SK-N-SH (cell line): ENCODE measurements around the gene NPC2. TPM values are rescaled to one million over a fixed set of nuclear protein-coding genes. Genes with fewer than 3 reads are reported as not detected.

Experiments used
- CTCF ChIA-PET: fragments of 300-600, 350-600 bp; formaldehyde crosslinking; extraction: SDS; loops from one replicate; lab custom pipeline; 2021; lab: Yijun Ruan, JAX
- POLR2A ChIA-PET: fragments of 350-600 bp; sonication (Branson Sonifier 250); formaldehyde crosslinking; extraction: SDS; loops from one replicate; lab custom pipeline; 2020; ENCODE audit warnings: antibody characterized with exemption, inconsistent platforms; lab: Yijun Ruan, JAX
- DNase-seq: peaks from one replicate; pipeline ENCODE4 v3.0.0; 2012
- H2AFZ ChIP-seq: fragments of 200-600 bp; sonication (generic); 2 replicates; pipeline ENCODE4 v1.8.1; 2016; ENCODE audit warnings: antibody characterized with exemption, mild to moderate bottlenecking, low read depth
- H3F3A ChIP-seq: fragments of 200-600 bp; sonication (generic); replicated peaks from 2 replicates; pipeline ENCODE3; 2016; ENCODE audit warnings: antibody characterized with exemption, mild to moderate bottlenecking; ENCODE audit not compliant: insufficient read depth
- H3K27ac ChIP-seq, 2 experiments: fragments of 200-500 bp in 1 of 2; fragments of 200-600 bp in 1 of 2; sonication (Bioruptor generic) in 1 of 2; sonication (generic), shearing (Covaris generic) in 1 of 2; 2 replicates each; pipeline versions ENCODE4 v1.5.1 to v1.6.1; 2014 to 2016; ENCODE audit warnings: low read depth in 2 of 2, inconsistent platforms in 1 of 2, low read length in 1 of 2, mild to moderate bottlenecking in 1 of 2, mixed read lengths in 1 of 2
- H3K27me3 ChIP-seq: fragments of 200-600 bp; sonication (generic), shearing (Covaris generic); 2 replicates; pipeline ENCODE4 v1.6.1; 2016; ENCODE audit warnings: mixed run types; ENCODE audit not compliant: insufficient read depth
- H3K36me3 ChIP-seq, 2 experiments: fragments of 200-500 bp in 1 of 2; fragments of 200-600 bp in 1 of 2; sonication (Bioruptor generic) in 1 of 2; sonication (generic) in 1 of 2; replicated peaks in 1 of 2; 2 replicates each; pipeline versions ENCODE3 to v1.5.1; 2014 to 2016; ENCODE audit warnings: low read length in 1 of 2, mild to moderate bottlenecking in 1 of 2; ENCODE audit not compliant: insufficient read depth in 2 of 2, control insufficient read depth in 1 of 2
- H3K4me1 ChIP-seq, 2 experiments: fragments of 200-500 bp in 1 of 2; fragments of 200-600 bp in 1 of 2; sonication (Bioruptor generic) in 1 of 2; sonication (generic), shearing (Covaris generic) in 1 of 2; 2 replicates each; pipeline versions ENCODE4 v1.5.1 to v1.6.1; 2014 to 2016; ENCODE audit warnings: low read depth in 1 of 2, low read length in 1 of 2, mixed run types in 1 of 2; ENCODE audit not compliant: insufficient read depth in 2 of 2, control insufficient read depth in 1 of 2
- H3K4me2 ChIP-seq: fragments of 200-600 bp; sonication (generic), shearing (Covaris generic); 2 replicates; pipeline ENCODE4 v1.6.1; 2017; ENCODE audit warnings: mixed run types
- H3K4me3 ChIP-seq, 2 experiments: fragments of 200-500 bp in 1 of 2; fragments of 200-600 bp in 1 of 2; sonication (Bioruptor generic) in 1 of 2; sonication (generic), shearing (Covaris generic) in 1 of 2; 2 replicates each; pipeline versions ENCODE4 v1.5.1 to v1.8.1; 2014 to 2016; ENCODE audit warnings: low read depth in 2 of 2, inconsistent platforms in 1 of 2, low read length in 1 of 2, mild to moderate bottlenecking in 1 of 2, mixed read lengths in 1 of 2, moderate library complexity in 1 of 2
- H3K79me2 ChIP-seq: fragments of 200-600 bp; sonication (generic); 2 replicates; pipeline ENCODE4 v1.8.1; 2017; ENCODE audit warnings: mild to moderate bottlenecking; ENCODE audit not compliant: insufficient read depth
- H3K9ac ChIP-seq: fragments of 200-600 bp; sonication (generic); 2 replicates; pipeline ENCODE4 v1.6.1; 2017; ENCODE audit warnings: mixed run types
- H3K9me2 ChIP-seq: fragments of 200-600 bp; sonication (generic); 2 replicates; pipeline ENCODE4 v1.6.1; 2017; ENCODE audit warnings: mixed run types
- H3K9me3 ChIP-seq: fragments of 200-600 bp; sonication (generic); 2 replicates; pipeline ENCODE4 v1.6.1; 2017; ENCODE audit warnings: mixed run types, mild to moderate bottlenecking, moderate library complexity
- H4K20me1 ChIP-seq: fragments of 200-600 bp; sonication (generic); 2 replicates; pipeline ENCODE4 v1.6.1; 2017; ENCODE audit warnings: mild to moderate bottlenecking, mixed run types; ENCODE audit not compliant: insufficient read depth
- ELF1 ChIP-seq: IDR thresholded peaks from 2 replicates; pipeline ENCODE4 v1.4.0; 2012
- EZH2phosphoT487 ChIP-seq: fragments of 200-600 bp; sonication (generic); IDR thresholded peaks from 2 replicates; pipeline ENCODE4 v1.6.1; 2017; ENCODE audit warnings: low read depth, mixed run types, mild to moderate bottlenecking, antibody characterized with exemption, moderate library complexity, borderline replicate concordance
- FOSL2 ChIP-seq: IDR thresholded peaks from 2 replicates; pipeline ENCODE4 v1.4.0; 2012; ENCODE audit warnings: low read depth, mild to moderate bottlenecking, moderate library complexity, borderline replicate concordance
- FOXJ3 ChIP-seq: sonication (generic); formaldehyde crosslinking; IDR thresholded peaks from 2 replicates; pipeline ENCODE4 v1.5.1; 2020; ENCODE audit warnings: mild to moderate bottlenecking, missing genetic modification reagents
- GATA2 ChIP-seq: sonication (generic); formaldehyde crosslinking; IDR thresholded peaks from 2 replicates; pipeline ENCODE4 v1.5.0; 2020; ENCODE audit warnings: mild to moderate bottlenecking, missing genetic modification reagents
- JUND ChIP-seq: IDR thresholded peaks from 2 replicates; pipeline ENCODE4 v1.4.0; 2012
- MXI1 ChIP-seq: IDR thresholded peaks from 2 replicates; pipeline ENCODE4 v1.6.1; 2012; ENCODE audit warnings: mild to moderate bottlenecking, low read depth, low read length, improper control_type of control experiment
- RAD21 ChIP-seq: IDR thresholded peaks from 2 replicates; pipeline ENCODE4 v1.6.1; 2012; ENCODE audit warnings: mild to moderate bottlenecking, low read length
- RXRA ChIP-seq: IDR thresholded peaks from 2 replicates; pipeline ENCODE4 v1.4.0; 2012; ENCODE audit warnings: low read depth, mild to moderate bottlenecking, borderline replicate concordance
- SIN3A ChIP-seq: IDR thresholded peaks from 2 replicates; pipeline ENCODE4 v1.6.1; 2012; ENCODE audit warnings: low read depth, mild to moderate bottlenecking, low read length, moderate library complexity, borderline replicate concordance
- SMC3 ChIP-seq: IDR thresholded peaks from 2 replicates; pipeline ENCODE4 v1.6.1; 2012; ENCODE audit warnings: low read depth, low read length, improper control_type of control experiment
- TEAD4 ChIP-seq: IDR thresholded peaks from 2 replicates; pipeline ENCODE4 v1.4.0; 2012; ENCODE audit warnings: mild to moderate bottlenecking, borderline replicate concordance; ENCODE audit not compliant: insufficient read depth
- ZBTB33 ChIP-seq: IDR thresholded peaks from 2 replicates; pipeline ENCODE4 v1.4.0; 2012; ENCODE audit warnings: low read depth, borderline replicate concordance
- WGBS: methylation state at CpG from one replicate; pipeline ENCODE4 v1.1.6; 2017; ENCODE audit warnings: low lambda C conversion rate; 5-methylcytosine and 5-hydroxymethylcytosine counted together
- polyA plus RNA-seq, 3 experiments: library from polyadenylated mRNA; depleted of rRNA; stranded (reverse); fragments of >200 nt; gene quantifications; 2 replicates each; pipeline ENCODE4 v1.2.3, GENCODE V29; 2012
- TF ChIP-seq, protein P1 (sequence below): fragments of 150-350 bp; IDR thresholded peaks from 2 replicates; pipeline ENCODE4 v1.6.1; 2016; ENCODE audit warnings: mild to moderate bottlenecking, low read depth, low read length
- TF ChIP-seq, protein P2 (sequence below): fragments of 150-350 bp; IDR thresholded peaks from 2 replicates; pipeline ENCODE4 v1.6.1; 2017; ENCODE audit warnings: antibody characterized with exemption, low read length, low read depth, borderline replicate concordance
- TF ChIP-seq, protein P3 (sequence below): fragments of 200-600 bp; sonication (generic); IDR thresholded peaks from 2 replicates; pipeline ENCODE4 v1.6.1; 2017; ENCODE audit warnings: antibody characterized with exemption, mild to moderate bottlenecking, moderate library complexity

NPC2 gene
- polyA plus RNA-seq, 1 of the 3 experiments (the other 2 are of a cell fraction), result 522 TPM

DNA sequence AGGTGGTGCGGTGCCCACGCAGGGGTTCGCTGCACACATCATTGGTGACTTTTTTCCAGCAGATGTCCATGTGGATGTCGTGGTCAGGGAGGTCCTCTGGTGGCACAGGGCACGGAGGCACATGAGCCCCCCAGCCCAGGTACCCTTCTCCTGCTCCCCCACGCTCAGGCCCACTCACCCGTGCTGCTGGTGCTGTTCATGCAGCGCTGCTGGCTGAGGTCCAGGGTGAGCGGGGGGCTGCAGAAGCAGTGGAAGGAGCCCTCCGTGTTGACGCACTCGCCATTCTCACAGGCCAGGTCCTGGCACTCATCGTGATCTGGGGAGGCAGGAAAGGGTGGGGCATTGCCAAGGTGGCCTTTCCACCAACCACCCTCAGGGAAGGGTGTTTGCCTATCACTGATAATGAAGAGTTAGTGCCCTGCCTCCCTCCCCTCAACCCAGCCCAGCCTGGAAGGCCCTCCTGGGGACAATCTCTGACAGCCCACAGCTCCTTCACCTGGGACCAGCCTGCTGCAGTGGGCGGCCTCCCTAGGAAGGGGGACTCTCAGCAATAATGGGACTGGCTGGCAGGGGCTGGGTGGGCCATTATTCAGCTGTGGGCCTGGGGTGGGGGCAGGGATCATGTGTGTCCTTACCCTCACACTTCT is 10.3 kb upstream of the NPC2 start:
- Histone ChIP-seq H3K4me1 (peaks cover 0 to 13% of the 10 kb centered on the region in 2 experiments; a peak in 1 of 4 replicates), H4K20me1 (no peaks in the 10 kb centered on the region), H3K4me3 (no peak overlapping the region), H3K4me2 (no peak overlapping the region), H2AFZ (no peak overlapping the region), H3K9me3 (no peaks in the 10 kb centered on the region), H3K27ac (no peak overlapping the region), H3K27me3 (no peaks in the 10 kb centered on the region), H3K9me2 (no peaks in the 10 kb centered on the region), H3K36me3 (peaks cover 37 to 70% of the 10 kb centered on the region in 2 experiments), H3F3A (peaks cover 25% of the 10 kb centered on the region), H3K9ac (no peak overlapping the region), H3K79me2 (no peaks in the 10 kb centered on the region)
- POLR2A ChIA-PET, result no interaction called here
- TF ChIP-seq TEAD4 (no peak), RXRA (no peak), EZH2phosphoT487 (no peak), SIN3A (no peak), ZBTB33 (no peak), FOXJ3 (CRISPR knock-in tag) (no peak), ELF1 (no peak)
- TF ChIP-seq, protein P1, sequence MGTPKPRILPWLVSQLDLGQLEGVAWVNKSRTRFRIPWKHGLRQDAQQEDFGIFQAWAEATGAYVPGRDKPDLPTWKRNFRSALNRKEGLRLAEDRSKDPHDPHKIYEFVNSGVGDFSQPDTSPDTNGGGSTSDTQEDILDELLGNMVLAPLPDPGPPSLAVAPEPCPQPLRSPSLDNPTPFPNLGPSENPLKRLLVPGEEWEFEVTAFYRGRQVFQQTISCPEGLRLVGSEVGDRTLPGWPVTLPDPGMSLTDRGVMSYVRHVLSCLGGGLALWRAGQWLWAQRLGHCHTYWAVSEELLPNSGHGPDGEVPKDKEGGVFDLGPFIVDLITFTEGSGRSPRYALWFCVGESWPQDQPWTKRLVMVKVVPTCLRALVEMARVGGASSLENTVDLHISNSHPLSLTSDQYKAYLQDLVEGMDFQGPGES, result no peak
- TF ChIP-seq, protein P2, sequence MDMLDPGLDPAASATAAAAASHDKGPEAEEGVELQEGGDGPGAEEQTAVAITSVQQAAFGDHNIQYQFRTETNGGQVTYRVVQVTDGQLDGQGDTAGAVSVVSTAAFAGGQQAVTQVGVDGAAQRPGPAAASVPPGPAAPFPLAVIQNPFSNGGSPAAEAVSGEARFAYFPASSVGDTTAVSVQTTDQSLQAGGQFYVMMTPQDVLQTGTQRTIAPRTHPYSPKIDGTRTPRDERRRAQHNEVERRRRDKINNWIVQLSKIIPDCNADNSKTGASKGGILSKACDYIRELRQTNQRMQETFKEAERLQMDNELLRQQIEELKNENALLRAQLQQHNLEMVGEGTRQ, result no peak
- 94% methylated on average over 8 of the region's 14 CpGs for WGBS
- CTCF ChIA-PET, result interaction anchor here (1.0 to 7.1 kb wide), 15 partner anchors 9 to 248 kb away, joined by 3 to 68 read pairs (median 6); partner anchors contain the start of genes ISCA2, LTBP2 and NPC2
- no peak for DNase-seq

- no peak overlapping the region for H3K4me3 ChIP-seq
- no peak overlapping the region for H3K27ac ChIP-seq
- no peaks in the 10 kb centered on the region for H3K79me2 ChIP-seq
- no peak overlapping the region for H3K4me2 ChIP-seq
- H3K36me3 ChIP-seq, result peaks cover 39 to 62% of the 10 kb centered on the region in 2 experiments
- no peak overlapping the region for H2AFZ ChIP-seq
- 86% methylated on average over 14 of the region's 21 CpGs for WGBS
- no peaks in the 10 kb centered on the region for H3K9me2 ChIP-seq
- peaks cover 0 to 13% of the 10 kb centered on the region in 2 experiments; a peak in 1 of 4 replicates for H3K4me1 ChIP-seq
- no peak for TF ChIP-seq GATA2 (CRISPR knock-in tag)
- TF ChIP-seq FOSL2, result no peak
- TF ChIP-seq MXI1, result no peak
- no peak for TF ChIP-seq EZH2phosphoT487
- TF ChIP-seq RAD21, result peak; percentile 68
- no peak for TF ChIP-seq JUND
- TF ChIP-seq, protein P3, sequence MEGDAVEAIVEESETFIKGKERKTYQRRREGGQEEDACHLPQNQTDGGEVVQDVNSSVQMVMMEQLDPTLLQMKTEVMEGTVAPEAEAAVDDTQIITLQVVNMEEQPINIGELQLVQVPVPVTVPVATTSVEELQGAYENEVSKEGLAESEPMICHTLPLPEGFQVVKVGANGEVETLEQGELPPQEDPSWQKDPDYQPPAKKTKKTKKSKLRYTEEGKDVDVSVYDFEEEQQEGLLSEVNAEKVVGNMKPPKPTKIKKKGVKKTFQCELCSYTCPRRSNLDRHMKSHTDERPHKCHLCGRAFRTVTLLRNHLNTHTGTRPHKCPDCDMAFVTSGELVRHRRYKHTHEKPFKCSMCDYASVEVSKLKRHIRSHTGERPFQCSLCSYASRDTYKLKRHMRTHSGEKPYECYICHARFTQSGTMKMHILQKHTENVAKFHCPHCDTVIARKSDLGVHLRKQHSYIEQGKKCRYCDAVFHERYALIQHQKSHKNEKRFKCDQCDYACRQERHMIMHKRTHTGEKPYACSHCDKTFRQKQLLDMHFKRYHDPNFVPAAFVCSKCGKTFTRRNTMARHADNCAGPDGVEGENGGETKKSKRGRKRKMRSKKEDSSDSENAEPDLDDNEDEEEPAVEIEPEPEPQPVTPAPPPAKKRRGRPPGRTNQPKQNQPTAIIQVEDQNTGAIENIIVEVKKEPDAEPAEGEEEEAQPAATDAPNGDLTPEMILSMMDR, result peak; percentile 46
- peak; percentile 53 for TF ChIP-seq SMC3
- TF ChIP-seq ELF1, result no peak
- peak; percentile 66 for DNase-seq
- ChIA-PET CTCF (interaction anchor here (0.6 to 11.1 kb wide), 45 partner anchors 9 to 500 kb away, joined by 3 to 126 read pairs (median 4); partner anchors contain the start of genes EIF2B2, ISCA2, LTBP2 and NPC2), POLR2A (no interaction called here)
- no peak overlapping the region for H3K9ac ChIP-seq
- H3K27me3 ChIP-seq, result no peaks in the 10 kb centered on the region
- H3K9me3 ChIP-seq, result no peaks in the 10 kb centered on the region
- peaks cover 33% of the 10 kb centered on the region for H3F3A ChIP-seq
- no peaks in the 10 kb centered on the region for H4K20me1 ChIP-seq
Observed at GRCh38 chr14:74502236-74503019, 9.3 kb upstream of the NPC2 start.
